Kidney capillary endothelial cell (primary cell): Measurements from ENCODE around the gene CGGBP1.

ENCODE experiments used
- DNase-seq: peaks from one replicate; pipeline ENCODE4 v3.0.0-alpha.2; 2018; ENCODE audit warnings: low spot score

CGGBP1 gene, protein sequence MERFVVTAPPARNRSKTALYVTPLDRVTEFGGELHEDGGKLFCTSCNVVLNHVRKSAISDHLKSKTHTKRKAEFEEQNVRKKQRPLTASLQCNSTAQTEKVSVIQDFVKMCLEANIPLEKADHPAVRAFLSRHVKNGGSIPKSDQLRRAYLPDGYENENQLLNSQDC

GRCh38 chr3:88058581-88059379, at the start of gene CGGBP1, which contains the start of gene ZNF654:
CGGBP1 (minus strand) TSS chr3:88059005; CDS start chr3:88055976, 3,029 bp downstream.
ZNF654 (plus strand) TSS chr3:88059255; CDS start chr3:88059320, 65 bp downstream.
- peak; percentile 98 for DNase-seq

- DNase-seq = peak; percentile 48
Measured at GRCh38 chr3:88105325-88105724, 46.5 kb upstream of the CGGBP1 start.

DNA sequence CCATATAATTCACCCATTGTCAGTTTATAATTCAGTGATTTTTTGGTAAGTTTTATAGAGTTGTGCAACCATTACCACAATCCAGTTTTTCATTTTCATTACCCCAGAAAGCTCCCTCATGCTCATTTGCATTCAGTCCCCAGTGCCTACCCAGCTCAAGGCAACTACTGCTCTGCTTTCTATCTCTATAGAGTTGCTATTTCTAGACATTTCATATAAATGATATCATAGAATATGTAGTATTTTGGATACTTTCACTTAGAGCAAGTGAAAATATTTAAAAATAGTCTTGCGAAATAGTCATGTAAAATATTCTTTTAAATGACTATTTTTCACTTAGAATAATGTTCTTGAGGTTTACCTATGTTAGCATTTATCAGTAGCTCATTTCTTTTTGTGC, 42.3 kb upstream of the CGGBP1 start:
- DNase-seq = no peak

- DNase-seq = no peak
Measured at GRCh38 chr3:88093266-88093665, 34.5 kb upstream of the CGGBP1 start.

GRCh38 chr3:88092270-88092669, 33.5 kb upstream of the CGGBP1 start:
- no peak for DNase-seq

DNA sequence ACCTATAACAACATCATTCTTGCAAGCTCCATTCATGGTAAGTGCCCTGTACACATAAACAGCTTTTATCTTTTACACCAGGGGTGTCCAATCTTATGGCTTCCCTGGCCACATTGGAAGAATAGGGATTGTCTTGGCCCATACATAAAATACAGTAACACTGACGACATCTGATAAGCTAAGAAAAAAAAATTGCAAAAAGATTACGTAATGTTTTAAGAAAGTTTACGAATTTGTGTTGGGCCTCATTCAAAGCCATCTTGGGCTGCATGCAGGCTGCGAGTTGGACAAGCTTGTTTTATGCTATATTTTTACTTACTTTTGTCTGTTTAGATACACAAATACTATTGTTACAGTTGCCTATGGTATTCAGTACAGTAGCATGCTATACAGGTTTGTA, 31.9 kb upstream of the CGGBP1 start:
- no peak for DNase-seq

DNA sequence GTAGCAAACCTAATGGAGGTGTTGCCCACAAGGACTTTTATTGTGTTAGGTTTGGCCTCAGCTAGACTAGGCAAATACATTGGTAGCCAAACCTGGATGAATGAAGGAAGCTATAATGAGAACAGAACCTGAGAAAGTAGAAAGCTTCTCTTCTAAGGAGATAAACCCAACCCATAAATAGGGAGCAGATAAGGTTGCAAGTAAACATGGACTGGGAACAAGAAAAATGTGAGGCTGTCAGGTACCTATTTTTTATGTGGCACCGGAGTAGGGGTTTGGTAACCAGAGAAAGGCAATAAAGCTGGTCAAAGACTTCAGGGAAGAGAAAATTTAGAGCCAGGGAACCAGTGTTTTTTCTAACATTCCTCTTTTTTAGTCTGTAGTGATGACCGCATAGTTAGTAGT, 25.3 kb upstream of the CGGBP1 start:
- no peak for DNase-seq

DNA sequence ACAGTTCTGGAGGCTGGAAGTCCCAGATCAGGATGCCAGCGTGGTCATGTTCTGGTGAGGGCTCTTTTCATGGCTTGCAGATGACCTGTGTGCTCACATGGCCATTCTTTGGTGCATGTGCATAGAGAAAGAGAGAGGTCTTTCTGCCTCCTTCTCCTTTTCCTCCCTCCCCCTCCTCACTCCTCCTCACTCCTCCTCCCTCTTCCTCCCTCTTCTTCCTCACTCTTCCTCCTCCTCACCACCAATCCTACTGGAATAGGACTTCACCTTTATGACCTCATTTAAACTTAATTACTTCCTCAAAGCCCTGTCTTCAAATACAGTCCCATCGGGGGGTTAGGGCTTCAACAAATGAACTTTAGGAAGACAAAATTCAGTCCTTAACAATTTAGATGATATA, 24.0 kb upstream of the CGGBP1 start:
- DNase-seq = no peak

GRCh38 chr3:88078932-88079331, 20.1 kb upstream of the CGGBP1 start:
- DNase-seq = no peak

GRCh38 chr3:88076712-88077111, 17.9 kb upstream of the CGGBP1 start:
- no peak for DNase-seq

- DNase-seq = no peak
Measured at GRCh38 chr3:88075497-88075896, 16.7 kb upstream of the CGGBP1 start.

- no peak for DNase-seq
Measured at GRCh38 chr3:88075072-88075471, 16.3 kb upstream of the CGGBP1 start.

- no peak for DNase-seq
Measured at GRCh38 chr3:88061746-88062145, 2.9 kb upstream of the CGGBP1 start.

DNA sequence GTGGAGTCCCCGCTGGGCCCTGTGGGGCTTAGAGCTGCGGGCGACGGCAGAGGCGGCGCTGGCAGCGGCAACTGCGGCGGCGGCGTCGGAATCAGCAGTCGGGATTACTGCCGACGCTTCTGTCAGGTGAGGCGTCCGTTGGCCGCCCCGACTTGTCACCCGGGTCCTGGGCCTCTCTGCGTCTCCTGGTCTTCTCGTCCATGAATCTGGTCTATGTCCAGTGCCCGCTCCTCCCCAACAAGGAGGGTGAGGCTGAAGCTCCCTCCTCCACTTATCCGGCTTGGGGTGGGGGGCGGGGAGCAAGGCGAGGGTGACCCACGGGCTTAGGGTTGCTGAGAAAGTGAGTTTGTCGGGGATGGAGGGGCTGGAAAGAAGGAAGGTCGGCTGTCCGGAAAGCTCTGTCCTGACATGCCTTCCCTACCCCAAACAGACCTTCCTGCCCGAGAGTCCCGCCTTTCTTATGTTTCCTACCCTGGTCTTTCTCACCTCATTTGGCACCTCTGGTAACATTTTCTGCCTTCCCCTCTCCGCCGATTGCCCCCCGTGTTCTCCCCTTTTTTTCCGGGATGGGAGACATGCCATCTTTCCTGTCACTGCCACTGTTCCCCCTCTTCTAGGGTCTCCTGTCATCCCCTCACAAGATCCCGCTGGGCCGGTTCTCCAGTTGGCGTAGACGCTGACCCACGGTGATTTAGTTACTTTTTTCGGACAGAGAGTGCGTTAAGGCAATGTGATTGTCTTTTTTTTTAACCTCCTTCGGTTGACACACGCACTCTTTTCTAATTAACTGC, 770 bp upstream of the CGGBP1 start:
- no peak for DNase-seq

- DNase-seq = peak; percentile 89
Measured at GRCh38 chr3:88058306-88058580, 562 bp downstream of the CGGBP1 start.

DNA sequence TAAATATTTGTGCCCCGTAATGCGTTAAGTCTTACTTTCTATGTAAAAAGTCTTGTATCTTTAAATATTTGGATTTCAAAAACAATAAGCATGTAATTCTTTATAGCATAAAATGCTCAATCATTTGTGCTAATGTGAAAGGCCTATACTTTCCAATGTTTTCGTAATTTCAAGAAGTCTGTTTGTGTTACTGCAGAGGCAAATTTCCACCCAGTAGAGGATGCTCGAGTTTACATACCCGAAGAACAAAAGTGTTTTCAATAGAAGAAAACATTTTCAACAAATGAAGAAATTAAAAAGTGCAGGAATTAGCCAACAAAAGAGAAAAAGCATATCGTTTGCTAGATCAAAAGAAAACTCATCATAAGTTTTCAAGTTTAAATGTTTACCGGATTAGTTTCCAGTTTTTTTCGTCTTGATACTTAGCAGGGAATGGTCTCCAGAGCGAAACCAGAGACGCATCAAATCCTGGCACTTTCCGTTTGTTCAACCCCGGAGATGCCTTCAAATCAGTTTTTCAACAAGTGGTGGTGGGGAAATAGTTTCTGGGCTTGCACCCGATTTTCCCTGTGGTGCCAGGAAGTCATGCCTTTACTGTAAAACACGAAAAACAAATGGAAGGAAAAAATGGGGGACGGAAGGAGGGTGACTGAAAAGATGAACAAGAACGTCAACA, 1.0 kb downstream of the CGGBP1 start:
- DNase-seq = no peak

GRCh38 chr3:88046766-88047165, 12.0 kb downstream of the CGGBP1 start:
- DNase-seq = no peak

DNA sequence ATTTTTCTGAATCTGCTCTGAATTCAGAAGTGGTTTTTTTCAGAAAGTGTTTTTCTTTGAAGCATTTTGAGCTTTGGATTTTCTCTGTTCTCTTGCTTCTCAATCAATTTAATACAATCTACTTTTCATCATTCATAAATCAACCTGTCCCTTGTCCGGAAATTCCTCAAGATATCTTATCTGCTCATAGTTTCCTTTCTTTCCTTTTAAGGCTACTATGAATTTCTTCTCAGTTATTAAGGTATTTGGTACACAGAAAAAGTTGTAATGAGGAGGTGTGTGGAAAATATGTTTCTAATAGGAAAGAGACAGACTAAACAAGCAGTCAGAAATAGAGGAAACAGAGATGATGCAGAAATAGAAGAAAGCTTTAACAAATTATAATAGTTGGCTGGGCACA, 14.4 kb downstream of the CGGBP1 start:
- no peak for DNase-seq

GRCh38 chr3:88041005-88041404, 17.8 kb downstream of the CGGBP1 start:
- no peak for DNase-seq

DNA sequence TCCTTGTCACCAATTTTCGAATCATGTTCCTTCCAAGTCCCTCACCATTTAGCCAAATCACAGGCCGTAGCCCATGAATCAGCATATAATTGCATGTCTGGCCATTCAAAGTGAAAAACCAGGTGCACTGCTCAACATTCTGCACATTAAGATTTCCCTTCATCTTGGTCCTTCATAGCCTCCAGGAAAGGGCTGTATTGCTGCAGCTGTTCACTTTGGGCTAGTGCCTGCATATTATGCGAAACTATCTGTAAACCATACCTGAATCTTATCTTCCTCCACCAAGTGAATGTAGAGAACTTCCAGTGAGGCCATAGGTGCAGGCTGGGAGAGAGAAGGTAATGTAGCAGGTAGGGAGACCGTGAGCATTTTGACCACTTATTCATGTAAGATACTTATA, 18.3 kb downstream of the CGGBP1 start:
- no peak for DNase-seq

DNA sequence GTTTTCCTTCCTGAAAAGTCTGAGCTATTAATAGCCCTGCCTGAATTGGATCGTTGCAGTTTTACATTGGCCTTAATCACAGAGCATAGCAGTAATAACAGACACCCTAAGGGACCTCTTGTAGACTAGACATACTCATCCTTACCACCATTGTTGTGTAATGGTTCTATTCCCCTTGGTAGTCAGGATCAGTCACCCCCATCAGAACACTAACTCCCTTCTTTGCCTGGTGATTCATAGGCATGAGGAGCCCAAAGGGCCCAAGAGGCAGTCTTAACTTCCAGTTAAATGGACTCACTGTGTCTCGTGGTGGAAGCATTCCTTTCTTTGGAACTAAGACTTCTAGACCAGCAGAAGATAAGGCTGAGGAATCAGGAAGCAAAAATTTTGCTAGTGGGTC, 20.2 kb downstream of the CGGBP1 start:
- no peak for DNase-seq

DNA sequence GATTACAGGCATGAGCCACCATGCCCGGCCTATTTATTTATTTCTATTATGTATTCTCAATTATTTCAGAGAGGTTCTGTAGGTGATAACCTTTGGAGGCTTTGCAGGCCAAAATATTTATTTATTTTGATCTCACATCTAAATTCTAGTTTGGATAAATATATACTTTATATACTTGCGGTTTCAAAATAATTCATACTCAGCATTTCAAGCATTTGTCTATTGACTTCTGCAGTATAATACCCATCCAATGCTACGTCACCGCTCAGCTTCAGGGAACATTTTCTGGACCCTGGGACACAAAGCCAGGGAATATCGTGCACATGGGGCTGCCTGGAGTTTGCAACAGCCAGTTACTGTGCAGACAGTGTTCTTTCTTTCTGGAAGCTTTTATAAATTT, 22.6 kb downstream of the CGGBP1 start:
- DNase-seq = no peak
